Measurements from ENCODE around the gene SYN1.

SYN1 gene

DNA sequence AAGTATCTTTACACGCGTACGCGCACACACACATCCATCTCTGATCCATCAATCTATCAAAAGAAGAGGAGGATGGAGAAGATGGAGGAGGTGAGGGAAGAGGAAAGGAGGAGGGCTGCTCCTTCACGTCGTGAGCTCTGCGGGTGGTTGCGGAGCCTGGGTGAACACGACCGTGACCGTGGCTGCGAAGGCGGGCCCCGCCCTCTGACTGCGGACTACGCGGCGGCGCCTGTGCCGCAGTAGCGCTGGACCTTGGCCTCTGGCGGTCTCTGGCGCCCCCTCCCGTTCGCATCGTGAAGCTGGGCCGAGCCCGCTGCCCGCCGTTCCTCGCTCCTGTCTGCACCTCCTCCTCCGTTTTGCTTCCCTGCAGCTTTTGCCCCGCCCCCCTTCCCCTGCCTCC lies 96.4 kb downstream of the SYN1 start:
- H3K4me3 ChIP-seq (ENCODE audit: low read depth, low read length) = no peak overlapping the region
- DNase-seq (ENCODE audit: low read depth) = peak; percentile 78
- TF ChIP-seq, protein P1, sequence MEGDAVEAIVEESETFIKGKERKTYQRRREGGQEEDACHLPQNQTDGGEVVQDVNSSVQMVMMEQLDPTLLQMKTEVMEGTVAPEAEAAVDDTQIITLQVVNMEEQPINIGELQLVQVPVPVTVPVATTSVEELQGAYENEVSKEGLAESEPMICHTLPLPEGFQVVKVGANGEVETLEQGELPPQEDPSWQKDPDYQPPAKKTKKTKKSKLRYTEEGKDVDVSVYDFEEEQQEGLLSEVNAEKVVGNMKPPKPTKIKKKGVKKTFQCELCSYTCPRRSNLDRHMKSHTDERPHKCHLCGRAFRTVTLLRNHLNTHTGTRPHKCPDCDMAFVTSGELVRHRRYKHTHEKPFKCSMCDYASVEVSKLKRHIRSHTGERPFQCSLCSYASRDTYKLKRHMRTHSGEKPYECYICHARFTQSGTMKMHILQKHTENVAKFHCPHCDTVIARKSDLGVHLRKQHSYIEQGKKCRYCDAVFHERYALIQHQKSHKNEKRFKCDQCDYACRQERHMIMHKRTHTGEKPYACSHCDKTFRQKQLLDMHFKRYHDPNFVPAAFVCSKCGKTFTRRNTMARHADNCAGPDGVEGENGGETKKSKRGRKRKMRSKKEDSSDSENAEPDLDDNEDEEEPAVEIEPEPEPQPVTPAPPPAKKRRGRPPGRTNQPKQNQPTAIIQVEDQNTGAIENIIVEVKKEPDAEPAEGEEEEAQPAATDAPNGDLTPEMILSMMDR (IDR thresholded peaks at IDR 0.05; ENCODE audit: low read depth, low read length) = peak; percentile 43
- TF ChIP-seq, protein P2, sequence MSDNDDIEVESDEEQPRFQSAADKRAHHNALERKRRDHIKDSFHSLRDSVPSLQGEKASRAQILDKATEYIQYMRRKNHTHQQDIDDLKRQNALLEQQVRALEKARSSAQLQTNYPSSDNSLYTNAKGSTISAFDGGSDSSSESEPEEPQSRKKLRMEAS (IDR thresholded peaks at IDR 0.05; ENCODE audit: low read depth, low read length) = 0 out of 2 replicates have a peak, but pooled peaks have one; percentile 7
- no peak for TF ChIP-seq MYC (IDR thresholded peaks at IDR 0.05; ENCODE audit: low read depth, low read length)

Data from NB4 (cell line).